Esophagus (tissue), 2 donors: ENCODE data around the gene SMAD7. TPM values are rescaled to one million over a fixed set of nuclear protein-coding genes. Genes with fewer than 3 reads are reported as not detected.
A peak's percentile ranks its signal among the peaks of the same experiment; 100 is the strongest.

ENCODE experiments used
- H3K27ac ChIP-seq, 2 donors: one replicate each; pipeline ENCODE4 v1.5.1; 2013; ENCODE audit warnings: low read depth in 2 of 2, mild to moderate bottlenecking in 2 of 2, inconsistent platforms in 1 of 2, low read length in 1 of 2, moderate library complexity in 1 of 2
- H3K27me3 ChIP-seq, 2 donors: one replicate each; pipeline ENCODE4 v1.6.1; 2013; ENCODE audit warnings: low read length in 2 of 2, control low read depth in 1 of 2, mild to moderate bottlenecking in 1 of 2; ENCODE audit not compliant: insufficient read depth in 2 of 2, control insufficient read depth in 1 of 2
- H3K36me3 ChIP-seq, 2 donors: one replicate each; pipeline ENCODE4 v1.6.1; 2013; ENCODE audit warnings: low read length in 1 of 2; ENCODE audit not compliant: control insufficient read depth in 2 of 2, insufficient read depth in 2 of 2
- H3K4me1 ChIP-seq, 2 donors: one replicate each; pipeline ENCODE4 v1.6.1; 2013; ENCODE audit warnings: low read length in 1 of 2; ENCODE audit not compliant: control insufficient read depth in 2 of 2, insufficient read depth in 2 of 2
- H3K4me3 ChIP-seq, 2 donors: one replicate each; pipeline ENCODE4 v1.5.1; 2013; ENCODE audit warnings: low read length in 2 of 2, mild to moderate bottlenecking in 2 of 2, low read depth in 1 of 2, moderate library complexity in 1 of 2
- H3K9me3 ChIP-seq, 2 donors: one replicate each; pipeline ENCODE4 v1.6.1; 2013; ENCODE audit warnings: mild to moderate bottlenecking in 2 of 2, low read depth in 1 of 2, low read length in 1 of 2, moderate library complexity in 1 of 2; ENCODE audit not compliant: control insufficient read depth in 2 of 2, insufficient read depth in 1 of 2
- WGBS, 2 donors: extraction: QIAGEN DNeasy Blood & Tissue Kit; methylation state at CpG; one replicate each; pipeline ENCODE4 v1.1.7; 2013; 5-methylcytosine and 5-hydroxymethylcytosine counted together
- polyA plus RNA-seq, 2 donors: library from polyadenylated mRNA; stranded (reverse); fragments of 200-250 nt; gene quantifications; one replicate each; pipeline ENCODE4 v1.2.3, GENCODE V29; 2013
- donor health status: healthy with polysubstance abuse.
- donor health status: Bipolar disorder and iron deficiency.

Gene SMAD7
- polyA plus RNA-seq, 2 donors: 3.5 to 4.4 TPM

- H3K27ac ChIP-seq: peak overlapping the region in 1 of 2 donors; percentile 2
- peaks cover 0 to 10% of the 10 kb centered on the region in 2 donors for H3K4me1 ChIP-seq
These were observed 29.2 kb downstream of the SMAD7 start for GRCh38 chr18:48921305-48922225.

GRCh38 chr18:48920408-48921038, 30.2 kb downstream of the SMAD7 start:
- Histone ChIP-seq H3K36me3 (peaks cover 0 to 14% of the 10 kb centered on the region in 2 donors), H3K27ac (no peak overlapping the region), H3K4me1 (peaks cover 0 to 10% of the 10 kb centered on the region in 2 donors), H3K4me3 (no peak overlapping the region), H3K27me3 (no peaks in the 10 kb centered on the region), H3K9me3 (no peaks in the 10 kb centered on the region)
- WGBS, 2 donors: 80 to 83% methylated on average over 16 of the region's 16 CpGs

More at GRCh38 chr18:48921305-48922225, 29.2 kb downstream of the SMAD7 start:
- Histone ChIP-seq H3K36me3 (peaks cover 0 to 14% of the 10 kb centered on the region in 2 donors), H3K4me3 (no peak overlapping the region), H3K27me3 (no peaks in the 10 kb centered on the region), H3K9me3 (no peaks in the 10 kb centered on the region)
- WGBS, 2 donors: 91% methylated on average over 34 of the region's 34 CpGs

- WGBS, 2 donors: 68 to 76% methylated on average over 3 of the region's 3 CpGs
- Histone ChIP-seq H3K4me3 (no peak overlapping the region), H3K4me1 (peaks cover 0 to 6% of the 10 kb centered on the region in 2 donors), H3K36me3 (peaks cover 0 to 14% of the 10 kb centered on the region in 2 donors), H3K27me3 (no peaks in the 10 kb centered on the region), H3K9me3 (no peaks in the 10 kb centered on the region), H3K27ac (no peak overlapping the region)
These were observed 31.2 kb downstream of the SMAD7 start for GRCh38 chr18:48919547-48919946.

- Histone ChIP-seq H3K4me1 (peaks cover 0 to 5% of the 10 kb centered on the region in 2 donors), H3K36me3 (peaks cover 0 to 14% of the 10 kb centered on the region in 2 donors), H3K4me3 (no peak overlapping the region), H3K27me3 (no peaks in the 10 kb centered on the region), H3K9me3 (no peaks in the 10 kb centered on the region), H3K27ac (no peak overlapping the region)
- WGBS, 2 donors: 94 to 95% methylated on average over 9 of the region's 9 CpGs
These were observed 31.9 kb downstream of the SMAD7 start for GRCh38 chr18:48918660-48919456.

- Histone ChIP-seq H3K4me1 (peaks cover 0 to under 1% of the 10 kb centered on the region in 2 donors), H3K27me3 (no peaks in the 10 kb centered on the region), H3K9me3 (no peaks in the 10 kb centered on the region), H3K27ac (no peak overlapping the region), H3K4me3 (no peak overlapping the region), H3K36me3 (peaks cover 0 to 14% of the 10 kb centered on the region in 2 donors)
- WGBS, 2 donors: 83% methylated on average over 26 of the region's 26 CpGs
These were observed 32.9 kb downstream of the SMAD7 start for GRCh38 chr18:48917579-48918517.

- Histone ChIP-seq H3K27ac (no peak overlapping the region), H3K27me3 (no peaks in the 10 kb centered on the region), H3K4me1 (no peaks in the 10 kb centered on the region), H3K4me3 (no peak overlapping the region), H3K9me3 (no peaks in the 10 kb centered on the region), H3K36me3 (peaks cover 0 to 7% of the 10 kb centered on the region in 2 donors)
- WGBS, 2 donors: 84 to 87% methylated on average over 10 of the region's 10 CpGs
These were observed 34.9 kb downstream of the SMAD7 start for GRCh38 chr18:48915626-48916425.

- Histone ChIP-seq H3K27ac (no peak overlapping the region), H3K36me3 (no peaks in the 10 kb centered on the region), H3K27me3 (no peaks in the 10 kb centered on the region), H3K4me3 (no peak overlapping the region), H3K4me1 (no peaks in the 10 kb centered on the region), H3K9me3 (no peaks in the 10 kb centered on the region)
- 70 to 74% methylated on average over 12 of the region's 12 CpGs for WGBS, 2 donors
These were observed 36.0 kb downstream of the SMAD7 start for GRCh38 chr18:48914581-48915251.

GRCh38 chr18:48913775-48914174, 37.0 kb downstream of the SMAD7 start:
- H3K4me1 ChIP-seq: no peaks in the 10 kb centered on the region
- H3K36me3 ChIP-seq: no peaks in the 10 kb centered on the region
- no peak overlapping the region for H3K4me3 ChIP-seq
- no peaks in the 10 kb centered on the region for H3K9me3 ChIP-seq
- WGBS, 2 donors: 84 to 94% methylated on average over 3 of the region's 3 CpGs
- no peak overlapping the region for H3K27ac ChIP-seq
- H3K27me3 ChIP-seq: no peaks in the 10 kb centered on the region
